T1000 (cell line): ENCODE data around the gene EIF2AK2.

Experiments used
- DNase-seq: peaks from one replicate; lab custom pipeline; 2025; ENCODE audit warnings: mixed read lengths; lab: John Stamatoyannopoulos, UW

Gene EIF2AK2

DNA sequence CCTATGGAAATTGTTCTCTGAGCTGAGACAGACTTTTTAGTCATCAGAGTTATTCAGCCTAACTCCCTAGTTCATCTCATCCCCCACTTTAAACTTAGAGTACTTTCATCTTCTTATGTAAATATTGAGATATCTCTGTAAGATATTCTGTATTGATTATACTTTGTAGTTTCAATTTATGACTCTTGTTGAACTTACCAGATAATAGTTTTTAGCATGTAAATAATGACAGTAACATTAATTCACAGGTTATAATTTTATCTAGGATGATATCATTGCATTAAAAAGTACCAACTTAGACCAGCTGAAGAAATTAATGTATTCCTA lies 14.8 kb upstream of the EIF2AK2 start:
- no peak for DNase-seq

DNA sequence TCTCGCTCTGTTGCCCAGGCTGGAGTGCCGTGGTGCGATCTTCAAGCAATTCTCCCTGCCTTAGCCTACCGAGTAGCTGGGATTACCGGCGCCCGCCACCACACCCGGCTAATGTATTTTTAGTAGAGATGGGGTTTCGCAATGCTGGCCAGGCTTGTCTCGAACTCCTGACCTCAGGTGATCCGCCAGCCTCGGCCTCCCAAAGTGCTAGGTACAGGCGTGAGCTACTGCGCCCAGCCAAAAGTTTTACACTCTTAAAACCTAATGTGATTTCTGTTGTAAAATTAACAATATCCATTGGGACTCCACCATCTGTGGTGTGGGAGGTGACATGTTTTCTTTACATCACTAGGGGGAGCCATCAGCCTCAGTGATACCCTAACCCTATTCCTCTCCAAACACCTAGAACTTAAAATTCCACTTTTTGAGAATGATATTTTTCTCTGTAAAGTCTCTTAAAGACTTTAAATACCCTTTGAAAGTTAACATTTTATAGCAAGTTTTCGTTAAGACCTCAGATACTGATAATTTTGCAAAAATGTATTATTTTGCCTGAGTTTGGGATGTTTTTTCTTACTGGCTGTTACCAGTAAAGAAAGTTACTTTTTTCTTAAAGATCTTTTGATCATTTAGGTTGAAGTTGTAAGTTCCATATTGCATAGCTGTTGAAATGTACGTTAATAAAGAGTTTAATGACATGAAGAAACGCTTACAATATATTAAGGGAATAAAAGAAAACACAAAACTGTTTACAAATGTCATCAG lies 11.6 kb upstream of the EIF2AK2 start:
- peak; percentile 9 for DNase-seq

DNA sequence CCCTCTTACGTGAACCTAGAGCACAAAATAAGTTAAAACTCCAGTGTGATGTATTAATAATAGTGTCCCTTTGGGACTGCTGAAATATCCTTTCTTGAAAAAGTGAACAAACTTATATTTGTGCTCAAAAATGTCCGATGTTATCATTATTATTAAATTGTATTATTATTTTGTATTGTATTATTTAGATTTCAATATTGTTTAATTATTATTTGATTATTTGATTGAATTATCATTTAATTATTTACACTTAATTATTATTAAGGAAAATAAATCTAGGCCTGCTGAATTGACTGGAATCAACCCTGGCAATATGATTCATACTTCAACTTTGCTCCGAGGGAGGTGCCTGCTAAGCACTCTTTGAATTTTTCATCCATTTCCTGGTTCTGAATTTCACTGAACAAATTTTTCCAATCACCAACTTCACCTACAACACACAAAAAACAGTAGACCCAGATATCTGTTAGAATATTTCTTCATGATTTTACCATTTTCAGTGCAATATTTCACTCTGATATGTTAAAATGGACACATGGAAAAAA lies 10.9 kb upstream of the EIF2AK2 start:
- no peak for DNase-seq

DNA sequence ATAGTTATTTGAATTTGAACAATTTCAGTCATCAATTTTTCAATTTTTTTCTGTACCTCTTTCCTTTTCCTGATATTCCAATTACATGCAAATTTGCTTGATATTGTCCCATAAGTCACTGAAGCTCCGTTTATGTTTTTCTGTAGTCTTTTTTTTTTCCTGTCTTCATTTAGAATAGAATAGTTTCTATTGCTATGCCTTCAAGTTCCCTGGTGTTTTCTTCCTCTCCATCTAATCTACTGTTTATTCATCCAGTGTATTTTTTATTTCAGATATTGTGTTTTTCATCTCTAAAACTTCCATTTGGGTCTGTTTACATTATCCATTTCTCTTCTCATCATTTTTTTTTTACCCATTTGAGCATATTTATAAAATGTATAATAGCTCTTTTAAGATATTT lies 8.0 kb upstream of the EIF2AK2 start:
- DNase-seq, result no peak

DNA sequence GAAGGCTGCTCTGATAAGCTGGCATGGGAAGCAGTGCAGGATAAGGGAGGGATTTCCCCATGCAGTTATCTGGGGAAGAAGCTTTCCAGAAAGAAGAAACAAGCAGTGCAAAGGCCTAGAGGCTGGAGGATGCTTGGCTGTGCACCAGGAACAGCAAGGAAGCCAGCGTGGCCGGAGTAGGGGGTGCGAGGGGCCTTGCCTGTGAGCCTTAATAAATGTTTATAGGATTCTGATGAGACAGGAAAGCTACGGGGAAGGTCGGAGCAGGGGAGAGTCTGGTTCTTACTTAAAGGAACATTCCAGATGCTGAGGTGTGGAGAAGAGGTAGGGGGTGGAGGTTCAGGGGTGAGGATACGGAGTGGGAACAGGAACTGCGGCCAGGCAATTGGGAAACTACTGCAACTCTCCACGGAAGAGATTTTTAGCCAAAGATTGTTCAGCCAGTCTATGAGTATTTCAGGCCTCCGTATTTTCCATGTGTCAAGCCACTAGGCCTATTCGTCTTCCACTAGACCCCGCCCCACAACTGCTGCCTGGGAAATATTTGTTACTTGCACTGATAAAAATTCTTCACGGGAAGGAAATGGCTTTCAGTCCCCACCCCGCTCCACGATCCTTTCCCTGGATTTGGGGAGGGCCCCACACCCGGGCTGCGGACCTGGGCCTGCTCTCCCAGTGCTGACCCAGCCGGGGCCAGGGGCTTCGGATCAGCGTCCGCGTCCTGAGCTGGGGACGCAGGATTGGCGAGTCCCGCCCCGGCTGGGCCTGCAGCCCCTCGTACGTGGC lies 516 bp downstream of the EIF2AK2 start:
- DNase-seq, result peak; percentile 38

DNA sequence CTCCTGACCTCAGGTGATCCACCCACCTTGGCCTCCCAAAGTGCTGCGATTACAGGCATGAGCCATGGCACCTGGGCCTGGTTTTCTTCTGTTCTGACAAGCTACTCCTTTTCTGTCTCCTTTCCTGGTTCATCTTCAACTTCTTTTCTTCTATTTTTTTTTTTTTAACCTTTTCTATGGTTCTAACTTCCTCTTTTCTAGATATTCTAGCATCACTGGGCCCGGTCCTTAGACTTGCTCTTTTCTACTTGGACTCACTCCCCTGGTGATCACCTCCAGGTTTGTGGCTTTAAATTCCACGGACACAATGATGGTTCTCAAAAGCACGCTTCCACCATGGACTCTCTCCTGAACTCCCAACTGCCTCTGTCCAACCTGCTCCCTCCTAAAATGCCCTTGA lies 2.0 kb downstream of the EIF2AK2 start:
- DNase-seq, result no peak

DNA sequence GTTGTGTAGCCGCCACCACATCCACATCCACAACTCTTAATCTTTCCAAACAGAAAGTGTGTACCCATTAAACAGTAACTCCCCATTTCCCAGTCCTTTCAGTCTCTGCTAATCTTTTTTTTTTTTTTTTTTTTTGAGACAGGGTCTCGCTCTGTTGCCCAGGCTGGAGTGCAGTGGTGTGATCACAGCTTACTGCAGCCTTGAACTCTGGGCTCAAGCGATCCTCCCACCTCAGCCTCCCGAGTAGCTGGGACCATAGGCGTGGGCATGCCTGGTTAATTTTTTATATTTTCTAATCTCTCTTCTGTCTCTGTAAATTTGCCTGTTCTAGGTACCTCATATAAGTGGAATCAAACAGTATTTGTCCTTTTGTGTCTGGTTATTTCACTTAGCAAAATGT lies 3.6 kb downstream of the EIF2AK2 start:
- DNase-seq, result no peak

DNA sequence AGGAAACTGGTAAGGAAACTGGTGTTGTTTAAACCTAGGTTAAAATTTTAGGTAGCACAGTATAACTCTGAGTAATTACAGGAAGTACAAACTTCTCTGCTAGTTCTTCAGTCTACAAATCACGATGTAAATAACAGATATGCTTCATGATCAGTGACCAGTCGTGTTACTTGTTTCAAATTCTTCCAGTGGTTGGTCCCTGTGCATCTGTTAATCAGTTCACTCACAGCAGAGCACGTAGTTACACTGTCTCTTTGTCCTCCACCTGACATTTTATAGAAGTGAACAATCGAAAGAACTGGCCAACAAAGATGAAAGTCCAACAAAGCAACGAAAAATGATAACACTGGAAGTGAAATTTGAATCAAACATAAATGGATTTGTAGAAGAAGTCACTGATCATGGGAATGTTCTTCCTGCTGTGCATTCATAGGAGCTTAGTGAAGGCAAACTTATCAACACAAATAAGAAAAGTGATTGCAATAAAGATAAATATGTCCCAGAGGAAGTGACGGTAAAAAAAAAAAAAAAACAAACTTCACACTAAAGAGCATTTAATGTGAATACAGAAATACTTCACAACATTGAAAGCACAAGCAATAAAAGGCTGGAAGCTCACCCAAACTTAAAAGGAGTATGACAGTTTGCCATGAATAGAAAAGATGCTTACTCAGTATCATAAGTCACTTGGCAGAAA lies 7.0 kb downstream of the EIF2AK2 start:
- DNase-seq, result no peak

DNA sequence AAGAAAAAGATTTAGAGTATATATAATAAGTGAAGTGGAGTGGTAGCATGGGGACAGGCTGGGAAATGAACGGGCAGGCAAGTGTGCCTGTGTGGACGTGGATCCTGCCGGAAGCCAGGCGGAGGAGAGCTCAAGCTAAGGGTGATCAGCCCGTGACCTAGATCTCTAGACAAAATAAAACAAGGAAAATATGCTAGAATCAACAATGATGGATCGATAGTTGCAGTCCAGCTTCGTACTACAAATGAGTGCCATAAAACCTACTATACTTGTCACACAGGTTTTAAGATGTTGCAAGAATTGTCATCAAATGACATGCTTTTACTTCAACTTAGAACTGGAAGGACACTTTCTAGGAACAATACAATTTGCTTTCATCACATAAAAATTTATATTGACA lies 8.5 kb downstream of the EIF2AK2 start:
- no peak for DNase-seq

DNA sequence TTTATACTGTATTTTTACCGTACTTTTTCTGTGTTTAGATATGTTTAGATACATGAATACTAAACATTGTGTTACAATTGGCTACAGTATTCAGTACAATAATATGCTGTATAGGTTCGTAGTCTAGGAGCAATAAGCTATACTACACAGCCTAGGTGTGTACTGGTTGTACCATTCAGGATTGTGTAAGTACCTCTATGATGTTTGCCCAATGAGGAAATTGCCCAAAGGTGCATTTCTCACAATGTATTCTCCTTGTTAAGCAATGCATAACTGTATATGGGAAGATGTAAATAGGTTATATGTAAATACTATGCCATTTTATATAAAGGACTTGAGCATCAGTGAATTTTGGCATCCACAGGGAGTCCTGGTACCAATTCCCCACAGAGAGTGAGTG lies 10.7 kb downstream of the EIF2AK2 start:
- no peak for DNase-seq

DNA sequence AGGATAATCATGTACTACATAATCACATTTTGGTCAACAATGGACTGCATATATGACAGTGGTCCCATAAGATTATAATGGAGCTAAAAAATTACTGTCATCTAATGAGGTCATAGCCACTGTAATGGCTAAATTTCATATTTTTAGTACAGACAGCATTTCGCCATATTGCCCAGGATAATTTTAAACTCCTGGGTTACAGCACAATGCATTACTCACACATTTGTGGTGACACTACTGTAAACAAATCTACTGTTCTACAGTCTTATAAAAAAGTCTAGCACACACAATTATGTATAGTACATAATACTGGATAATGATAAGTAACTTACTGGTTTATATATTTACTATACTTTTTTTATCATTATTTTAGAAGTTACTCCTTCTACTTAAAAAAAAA lies 12.8 kb downstream of the EIF2AK2 start:
- DNase-seq, result no peak

DNA sequence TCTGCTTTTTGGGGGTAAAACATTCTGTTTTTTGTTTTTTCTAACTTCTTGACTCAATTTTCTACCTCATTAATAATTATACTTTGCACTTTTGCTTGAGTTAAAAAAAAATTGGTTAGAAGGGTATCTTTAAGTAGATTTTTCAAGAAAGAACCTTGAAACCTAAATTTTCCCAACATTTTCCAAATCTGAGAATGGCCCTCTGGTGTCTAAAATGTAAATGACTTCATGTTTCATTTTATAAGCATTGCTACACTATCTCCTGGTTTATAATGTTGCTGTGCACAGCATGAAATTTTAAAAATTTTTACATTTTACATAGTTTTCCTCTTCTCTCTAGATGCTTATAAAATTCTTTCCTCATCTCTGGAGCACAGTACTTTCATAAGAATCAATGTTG lies 14.2 kb downstream of the EIF2AK2 start:
- DNase-seq, result no peak

DNA sequence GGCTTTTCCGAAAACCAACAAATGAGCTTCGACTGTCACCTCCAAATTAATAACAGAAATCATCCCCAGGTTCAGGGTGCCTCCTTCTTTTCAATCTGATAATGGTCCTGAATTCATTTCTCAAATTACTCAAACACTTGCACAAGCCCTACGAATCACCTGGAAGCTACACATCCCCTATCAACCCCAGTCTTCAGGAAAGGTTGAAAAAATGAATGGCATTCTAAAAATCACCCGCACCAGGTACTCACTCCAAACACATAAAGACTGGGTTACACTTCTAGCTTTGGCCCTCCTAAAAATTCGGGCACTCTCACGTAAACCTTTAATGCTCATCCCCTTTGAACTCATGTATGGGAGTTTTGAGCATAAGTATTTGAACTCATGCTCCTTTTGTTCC lies 23.9 kb downstream of the EIF2AK2 start:
- no peak for DNase-seq

DNA sequence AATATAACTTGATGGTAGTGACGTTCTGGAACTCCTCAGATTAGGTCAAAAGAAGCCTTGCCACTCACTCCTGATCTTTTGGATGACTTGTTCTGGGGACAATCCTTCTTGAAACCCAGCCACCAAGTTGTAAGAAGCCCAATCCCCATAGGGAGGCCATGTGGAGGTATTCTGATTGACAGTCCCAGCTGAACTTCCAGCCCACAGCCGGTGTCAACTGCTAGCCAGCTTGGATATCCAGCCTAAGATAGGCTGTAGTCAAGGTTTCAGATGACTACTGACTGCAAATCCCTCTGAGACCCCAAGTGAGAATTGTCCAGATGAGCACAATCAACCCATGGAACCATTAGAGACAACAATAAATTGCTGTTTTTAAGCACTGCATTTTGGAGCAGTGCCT lies 31.4 kb downstream of the EIF2AK2 start:
- no peak for DNase-seq

DNA sequence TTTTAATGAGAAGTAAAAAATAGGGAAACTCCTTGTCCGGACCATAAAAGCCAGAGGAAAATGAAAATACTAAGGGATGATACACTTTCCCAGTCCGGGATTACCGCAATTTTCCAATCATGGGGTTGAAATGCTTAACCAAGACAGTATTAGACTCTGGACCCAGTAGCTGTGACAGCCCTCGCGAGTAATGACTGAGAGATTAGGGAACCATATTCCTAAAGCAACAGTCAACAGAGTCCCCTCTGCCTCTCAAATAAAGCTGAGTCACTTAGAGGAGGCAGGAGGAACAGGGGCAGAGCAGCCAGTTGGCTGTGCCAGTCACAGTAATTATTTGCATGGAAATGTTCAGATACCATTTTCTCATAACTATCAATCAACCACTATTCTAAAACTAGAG lies 37.6 kb downstream of the EIF2AK2 start:
- DNase-seq, result no peak

DNA sequence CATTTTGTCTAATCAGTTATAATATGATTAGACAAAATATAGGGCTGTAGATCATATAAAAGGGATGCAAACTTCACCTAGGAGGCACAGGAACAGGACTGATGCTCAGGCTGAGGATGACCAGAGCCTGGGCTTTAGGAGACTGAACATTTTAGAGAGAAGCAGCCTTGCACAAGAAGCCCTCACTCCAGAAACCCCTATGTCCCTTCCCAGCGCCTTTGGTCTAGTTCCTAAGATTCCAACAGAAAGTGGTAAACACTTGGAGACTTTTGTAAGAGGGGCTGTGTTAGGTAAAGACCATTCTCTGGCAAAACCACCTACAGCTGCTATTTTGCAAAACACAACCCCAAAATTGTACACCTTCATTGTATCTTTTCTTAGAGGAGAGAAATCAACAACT lies 39.2 kb downstream of the EIF2AK2 start:
- no peak for DNase-seq

DNA sequence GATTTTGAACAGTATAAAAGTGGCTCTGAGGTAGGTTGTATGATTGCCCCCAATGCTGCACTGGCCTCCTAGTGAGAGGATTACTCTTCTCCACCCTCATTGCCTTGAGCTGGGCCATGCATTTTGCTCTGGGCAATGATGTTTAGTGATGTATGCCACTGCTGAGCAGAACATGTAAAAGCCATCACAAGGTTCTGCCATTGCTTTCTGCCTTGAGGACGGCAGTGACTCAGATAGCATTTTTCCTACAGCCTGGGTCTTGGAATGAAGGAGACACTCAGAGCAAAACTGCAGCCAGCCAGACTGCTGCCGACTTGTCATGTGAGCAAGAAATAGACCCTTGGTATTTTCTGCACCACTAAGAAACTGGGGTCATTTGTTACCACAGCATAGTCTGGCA lies 44.8 kb downstream of the EIF2AK2 start:
- no peak for DNase-seq

DNA sequence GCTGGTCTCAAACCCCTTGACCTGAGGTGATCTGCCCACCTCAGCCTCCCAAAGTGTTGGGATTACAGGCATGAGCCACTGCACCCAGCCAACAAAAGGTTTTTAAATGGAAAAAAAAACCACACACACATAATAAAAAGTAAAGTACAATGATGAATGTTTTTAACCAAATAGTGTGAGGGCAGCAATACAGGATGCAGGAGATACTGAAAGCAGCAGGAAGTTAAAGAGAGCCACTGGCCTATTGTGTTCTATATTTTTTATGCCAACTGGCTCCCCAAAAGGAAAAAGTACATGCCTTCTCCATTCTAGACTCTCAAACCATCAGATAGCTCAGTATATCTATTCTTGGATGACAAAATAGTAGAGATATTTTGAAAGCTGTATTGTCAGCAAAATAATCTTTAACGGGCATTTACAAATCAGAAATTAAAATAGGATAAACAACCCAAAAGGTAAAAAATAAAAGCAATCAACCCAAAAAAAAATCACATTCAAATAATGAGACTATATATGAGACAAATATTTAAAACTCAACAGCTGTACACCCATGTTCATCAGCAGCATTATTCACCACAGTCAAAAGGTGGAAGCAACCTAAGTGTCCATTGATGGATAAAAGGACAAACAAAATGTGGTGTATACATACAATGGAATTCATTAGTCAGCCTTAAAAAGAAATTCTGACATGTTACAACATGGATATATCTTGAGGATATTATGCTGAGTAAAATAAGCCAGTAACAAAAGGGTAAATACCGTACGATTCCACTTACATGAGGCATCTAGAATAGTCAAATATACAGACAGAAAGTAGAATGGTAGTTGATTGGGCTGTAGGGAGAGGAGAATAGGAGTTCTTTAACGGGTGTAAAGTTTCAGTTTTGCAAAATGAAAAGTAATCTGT lies 46.2 kb downstream of the EIF2AK2 start:
- no peak for DNase-seq

DNA sequence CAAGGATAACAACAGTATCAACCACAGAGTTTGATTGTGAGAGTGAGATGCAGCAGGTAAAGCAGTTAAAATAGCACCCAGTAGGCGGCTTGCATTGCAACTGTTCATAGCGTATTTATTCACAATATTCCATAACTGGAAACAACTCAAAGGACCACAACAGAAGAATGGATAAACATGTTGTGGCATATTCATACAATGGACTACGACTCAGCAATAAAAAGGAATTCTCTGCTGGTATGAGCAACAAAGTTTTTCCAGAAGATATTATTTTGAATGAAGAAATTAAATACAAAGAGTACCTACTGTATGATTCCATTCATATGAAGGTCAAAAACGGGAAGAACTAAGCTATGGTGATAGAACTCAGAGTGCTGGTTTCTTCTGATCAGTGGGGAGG lies 47.3 kb downstream of the EIF2AK2 start:
- DNase-seq, result no peak

DNA sequence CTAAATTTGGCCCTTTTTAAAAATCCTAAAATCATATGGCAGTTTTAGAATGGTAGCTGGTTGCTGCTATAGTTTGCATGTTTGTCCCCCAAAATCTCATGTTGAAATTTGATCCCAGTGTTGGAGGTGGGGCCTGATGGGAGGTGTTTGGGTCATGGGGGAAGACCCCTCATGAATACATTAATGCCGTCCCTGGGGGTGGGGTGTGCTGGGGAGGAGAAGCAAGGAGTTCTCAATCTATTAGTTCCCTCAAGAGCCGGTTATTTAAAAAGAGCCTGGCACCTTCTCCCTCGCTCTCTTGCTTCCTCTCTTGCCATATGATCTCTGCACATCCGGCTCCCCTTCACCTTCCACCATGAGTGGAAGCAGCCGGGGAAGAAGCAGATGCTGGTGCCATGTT lies 51.6 kb downstream of the EIF2AK2 start:
- no peak for DNase-seq

DNA sequence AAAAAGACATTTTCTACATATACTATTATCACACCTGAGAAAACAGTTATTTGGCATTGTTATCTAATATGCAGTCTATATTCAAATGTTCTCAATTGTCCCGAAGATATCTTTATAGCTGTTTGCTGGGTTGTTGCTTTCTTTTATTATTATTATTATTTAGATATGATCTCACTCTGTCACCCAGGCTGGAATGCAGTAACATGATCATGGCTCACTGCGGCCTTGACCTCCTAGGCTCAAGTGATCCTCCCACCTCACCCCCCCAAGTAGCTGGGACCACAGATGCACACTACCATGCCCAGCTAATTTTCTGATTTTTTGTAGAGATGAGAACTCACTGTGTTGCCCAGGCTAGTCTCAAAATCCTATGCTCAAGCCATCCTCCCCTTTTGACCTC lies 52.6 kb downstream of the EIF2AK2 start:
- DNase-seq, result no peak

DNA sequence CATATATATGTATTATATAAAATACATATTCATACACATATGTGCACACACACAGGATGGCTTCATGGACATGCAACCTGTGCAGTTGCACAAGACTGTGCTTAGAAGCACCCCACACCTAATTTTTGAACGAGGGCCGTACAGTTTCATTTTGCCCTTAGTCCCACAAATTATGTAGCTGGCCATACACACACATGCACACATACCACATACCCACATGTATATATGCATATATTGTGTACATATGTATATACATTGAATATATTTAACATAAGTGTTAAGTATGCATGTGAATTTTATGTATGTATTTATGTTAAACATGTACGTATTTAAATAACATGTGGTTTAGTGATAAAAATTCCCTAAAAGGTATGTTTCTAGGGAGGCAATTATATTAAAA lies 54.2 kb downstream of the EIF2AK2 start:
- DNase-seq, result no peak
